Retina (tissue), 1 donor: ENCODE results near the gene AK8.

Experiments used
- DNase-seq: peaks from one replicate; pipeline ENCODE4 v3.0.0-alpha.2; 2016

Gene AK8, protein sequence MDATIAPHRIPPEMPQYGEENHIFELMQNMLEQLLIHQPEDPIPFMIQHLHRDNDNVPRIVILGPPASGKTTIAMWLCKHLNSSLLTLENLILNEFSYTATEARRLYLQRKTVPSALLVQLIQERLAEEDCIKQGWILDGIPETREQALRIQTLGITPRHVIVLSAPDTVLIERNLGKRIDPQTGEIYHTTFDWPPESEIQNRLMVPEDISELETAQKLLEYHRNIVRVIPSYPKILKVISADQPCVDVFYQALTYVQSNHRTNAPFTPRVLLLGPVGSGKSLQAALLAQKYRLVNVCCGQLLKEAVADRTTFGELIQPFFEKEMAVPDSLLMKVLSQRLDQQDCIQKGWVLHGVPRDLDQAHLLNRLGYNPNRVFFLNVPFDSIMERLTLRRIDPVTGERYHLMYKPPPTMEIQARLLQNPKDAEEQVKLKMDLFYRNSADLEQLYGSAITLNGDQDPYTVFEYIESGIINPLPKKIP

DNA sequence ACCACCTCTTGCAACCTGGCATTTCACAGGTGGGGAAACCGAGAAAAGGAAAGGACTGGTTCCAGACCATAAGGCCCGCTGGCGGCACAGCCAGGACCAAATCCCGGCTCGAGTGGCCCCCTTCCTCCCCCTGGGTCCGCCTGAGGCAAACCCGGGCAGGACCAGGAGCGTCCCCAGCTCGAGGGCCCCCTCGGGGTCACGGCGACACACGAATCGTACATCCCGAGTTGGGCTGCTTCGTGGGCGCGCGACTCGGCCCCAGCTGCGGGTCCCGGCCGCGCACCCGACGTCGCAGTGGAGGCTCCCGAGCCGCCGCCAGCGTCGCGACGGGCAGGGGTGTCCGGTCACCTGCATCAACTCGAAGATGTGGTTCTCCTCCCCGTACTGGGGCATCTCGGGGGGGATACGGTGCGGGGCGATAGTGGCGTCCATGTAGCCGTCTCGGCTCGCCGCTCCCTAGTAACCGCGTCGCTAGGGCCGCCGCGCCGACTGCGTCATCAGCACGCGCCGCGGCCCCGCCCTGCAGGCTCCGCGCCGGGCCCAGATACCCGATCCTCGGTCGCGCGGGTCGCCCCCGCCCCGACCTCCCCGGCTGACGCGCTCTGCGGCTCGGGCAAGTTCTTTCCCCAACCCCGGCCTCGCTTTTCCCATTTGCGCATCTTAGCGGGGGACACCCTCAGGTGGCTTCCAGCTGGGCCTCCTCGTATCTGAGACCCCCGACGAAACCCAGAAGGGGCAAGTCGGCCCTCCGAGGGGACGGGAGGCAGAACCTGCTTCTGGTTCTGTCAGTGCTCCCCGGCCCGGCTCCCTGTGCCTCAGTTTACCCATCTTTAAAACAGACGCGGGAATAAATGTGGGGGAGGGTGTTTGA, at the start of gene AK8:
Gene AK8 (minus strand): TSS at position 461 of the 871 bp plus-strand sequence. CDS start 29 bp downstream, at position 432.
- DNase-seq, result peak; percentile 97

DNA sequence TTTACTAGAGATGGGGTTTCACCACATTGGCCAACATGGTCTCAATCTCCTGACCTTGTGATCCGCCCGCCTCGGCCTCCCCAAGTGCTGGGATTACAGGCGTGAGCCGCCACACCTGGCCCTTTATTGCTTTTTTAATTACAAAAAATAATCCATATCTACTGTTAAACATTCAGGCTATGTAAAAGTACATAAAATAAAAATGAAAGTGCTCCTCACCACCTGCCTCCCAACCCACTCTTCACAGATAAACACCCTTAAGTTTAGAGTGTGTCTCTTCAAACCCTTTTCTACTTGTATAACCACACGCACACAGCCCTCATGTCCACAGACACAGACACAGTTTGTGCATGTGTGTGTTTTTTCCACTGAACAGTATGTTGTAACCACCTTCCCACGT, 49.6 kb upstream of the AK8 start:
- DNase-seq, result no peak

DNA sequence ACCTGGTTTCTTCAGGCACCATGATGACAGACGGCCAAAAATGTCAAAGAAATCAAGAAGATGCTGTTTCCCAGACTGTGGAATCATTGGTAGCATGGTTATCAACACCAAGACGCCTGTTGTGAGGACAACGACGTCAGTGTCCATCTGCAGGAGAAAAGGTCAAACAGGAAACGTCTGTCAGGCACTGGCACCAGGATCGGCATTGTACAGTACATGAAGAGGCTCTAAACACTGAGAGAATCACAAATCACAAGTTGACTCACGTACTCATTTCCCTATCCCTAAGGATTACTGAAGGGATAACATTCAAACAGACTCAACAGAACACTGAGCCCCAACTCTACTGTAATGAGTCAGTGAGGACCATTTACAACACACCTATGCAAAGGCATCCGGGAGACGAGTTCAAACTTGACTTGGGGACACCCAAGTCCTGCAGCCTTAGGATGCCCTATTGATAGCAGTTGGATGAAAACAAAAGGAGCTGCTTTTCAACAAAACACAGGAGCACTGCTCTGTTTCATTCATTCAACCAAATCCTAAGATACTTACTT, 45.3 kb upstream of the AK8 start:
- no peak for DNase-seq

DNA sequence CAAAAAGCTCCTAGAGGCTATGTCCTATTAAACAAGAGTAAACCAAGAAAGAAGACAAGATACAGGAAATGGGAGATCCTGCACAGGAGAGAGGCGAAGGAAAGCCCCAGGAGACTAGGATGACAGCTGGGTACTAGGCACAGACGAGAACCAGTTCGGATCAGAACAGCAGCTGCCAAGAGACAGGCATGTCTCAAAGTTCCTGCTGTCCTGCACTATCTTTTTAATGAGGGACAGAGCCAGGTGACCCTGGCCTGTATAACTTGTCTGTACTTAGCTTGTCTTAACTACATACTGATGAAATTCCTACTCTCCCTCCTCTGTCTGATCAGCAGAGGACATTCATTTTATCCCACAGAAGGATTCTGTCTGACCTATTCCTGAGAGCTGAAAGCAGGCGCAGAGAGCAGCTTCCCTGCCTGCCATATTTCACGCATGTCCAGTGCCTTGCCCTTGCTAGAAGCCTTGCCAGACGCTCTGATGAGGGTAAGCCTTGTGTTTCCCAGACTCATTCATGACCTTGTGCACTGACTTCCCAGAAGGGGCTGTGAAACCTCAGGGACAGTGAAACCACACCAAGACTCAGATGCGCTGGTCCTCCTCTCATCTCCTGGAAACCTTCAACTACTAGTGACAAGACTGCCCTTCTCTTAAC, 41.7 kb upstream of the AK8 start:
- DNase-seq, result no peak

DNA sequence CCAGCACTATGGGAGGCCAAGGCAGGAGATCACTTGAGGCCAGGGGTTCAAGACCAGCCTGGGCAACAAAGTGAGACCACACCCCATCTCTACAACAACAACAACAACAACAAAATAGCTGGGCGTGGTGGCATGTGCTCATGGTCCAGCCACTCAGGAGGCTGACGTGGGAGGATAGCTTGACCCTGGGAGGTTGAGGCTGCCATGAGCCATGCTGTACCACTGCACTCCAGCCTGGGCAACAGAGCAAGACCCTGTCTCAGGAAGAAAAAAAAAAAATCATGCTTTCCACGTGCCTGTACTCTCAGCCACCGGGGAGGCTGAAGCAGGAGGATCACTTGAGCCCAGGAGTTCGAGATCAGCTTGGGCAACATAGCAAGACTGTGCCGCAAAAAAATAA, 36.8 kb upstream of the AK8 start:
- DNase-seq, result no peak

DNA sequence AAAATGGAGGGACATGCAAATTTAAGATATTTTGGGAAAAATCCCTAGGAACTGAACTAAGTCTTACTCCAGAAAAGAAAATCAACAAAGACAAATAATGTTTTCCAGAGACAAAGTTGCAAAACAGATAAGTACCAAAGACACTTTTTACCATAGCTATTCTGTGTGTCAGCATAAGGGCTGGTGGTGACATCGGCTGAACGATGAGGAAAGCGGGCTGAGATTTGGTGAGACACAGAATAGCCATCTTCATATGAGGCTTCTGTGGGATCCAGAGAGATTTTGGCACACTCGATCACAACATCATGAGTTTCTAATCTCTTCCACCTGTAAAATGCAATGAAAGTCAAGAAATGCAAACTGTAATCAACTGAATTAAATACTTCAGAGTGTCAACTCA, 34.0 kb upstream of the AK8 start:
- no peak for DNase-seq

DNA sequence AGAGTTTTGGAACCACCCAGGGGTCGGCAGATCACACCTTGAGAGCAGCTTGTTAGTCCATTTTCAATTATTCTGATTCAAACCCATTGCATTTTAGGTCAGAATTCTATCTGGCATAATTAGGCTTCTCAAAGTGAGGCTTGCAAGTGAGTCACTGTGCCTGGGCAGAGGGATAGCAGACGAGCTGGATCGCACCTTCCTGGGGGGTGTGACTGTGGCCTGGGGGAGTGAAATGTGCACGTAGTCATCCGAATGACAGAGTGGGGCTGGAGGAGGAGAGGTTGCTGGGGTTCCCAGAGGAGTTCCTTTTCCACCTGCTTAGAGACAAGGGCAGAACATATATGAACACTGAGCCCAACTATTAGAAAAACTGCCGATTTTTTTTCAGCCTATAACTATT, 32.3 kb upstream of the AK8 start:
- DNase-seq, result no peak

DNA sequence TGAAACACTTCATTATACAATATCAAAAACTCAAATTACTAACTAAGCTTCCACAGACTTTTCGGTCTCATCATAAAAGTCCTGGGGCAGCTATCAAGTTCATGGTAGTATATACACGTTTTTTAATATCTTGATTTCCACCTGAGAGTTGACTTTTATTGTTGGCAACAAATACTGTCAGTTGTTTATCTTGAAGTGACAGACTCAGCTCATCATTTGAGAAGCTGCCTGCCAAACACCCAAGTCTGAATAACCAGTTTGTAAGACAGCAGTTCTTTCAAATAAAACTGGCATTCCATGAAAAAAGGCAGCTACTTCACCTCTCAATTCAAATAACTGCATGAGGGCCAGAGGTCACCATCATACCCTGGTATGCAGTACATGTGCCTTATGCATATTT, 31.2 kb upstream of the AK8 start:
- DNase-seq, result no peak

DNA sequence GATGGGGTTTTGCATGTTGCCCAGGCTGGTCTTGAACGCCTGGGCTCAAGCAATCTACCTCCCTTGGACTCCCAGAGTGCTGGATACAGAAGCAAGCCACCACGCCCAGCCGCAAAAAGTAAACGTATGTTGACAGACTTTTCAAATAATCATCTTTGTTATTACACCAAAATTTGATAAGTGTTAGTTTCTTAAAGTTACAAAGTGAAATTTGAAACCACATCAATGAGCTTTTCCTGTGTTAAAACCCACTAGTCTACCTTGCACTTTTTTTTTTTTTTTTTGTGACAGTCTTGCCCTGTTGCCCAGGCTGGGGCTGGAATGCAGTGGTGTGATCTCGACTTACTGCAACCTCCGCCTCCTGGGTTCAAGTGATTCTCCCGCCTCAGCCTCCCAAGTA, 30.6 kb upstream of the AK8 start:
- DNase-seq, result no peak

DNA sequence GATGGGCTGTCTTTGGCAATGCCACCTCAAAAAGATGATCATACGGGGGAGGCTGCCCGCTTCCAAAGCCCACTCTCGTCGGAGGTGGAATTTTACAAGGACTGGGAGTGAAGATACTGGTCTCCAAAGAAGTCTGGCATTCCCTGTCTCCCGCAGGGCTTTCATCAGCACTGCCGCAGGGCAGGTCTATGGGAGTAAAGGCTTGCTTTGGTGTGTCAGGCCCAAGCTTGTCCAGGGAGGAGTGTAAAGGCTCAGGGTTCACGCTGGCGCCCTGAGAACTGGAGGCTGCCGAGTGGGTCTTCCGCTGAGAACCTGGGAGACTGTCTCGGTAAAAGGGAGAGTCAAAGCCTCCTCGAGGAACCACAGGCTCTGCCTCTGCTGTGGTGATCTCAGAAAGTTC, 27.6 kb upstream of the AK8 start:
- DNase-seq, result no peak

DNA sequence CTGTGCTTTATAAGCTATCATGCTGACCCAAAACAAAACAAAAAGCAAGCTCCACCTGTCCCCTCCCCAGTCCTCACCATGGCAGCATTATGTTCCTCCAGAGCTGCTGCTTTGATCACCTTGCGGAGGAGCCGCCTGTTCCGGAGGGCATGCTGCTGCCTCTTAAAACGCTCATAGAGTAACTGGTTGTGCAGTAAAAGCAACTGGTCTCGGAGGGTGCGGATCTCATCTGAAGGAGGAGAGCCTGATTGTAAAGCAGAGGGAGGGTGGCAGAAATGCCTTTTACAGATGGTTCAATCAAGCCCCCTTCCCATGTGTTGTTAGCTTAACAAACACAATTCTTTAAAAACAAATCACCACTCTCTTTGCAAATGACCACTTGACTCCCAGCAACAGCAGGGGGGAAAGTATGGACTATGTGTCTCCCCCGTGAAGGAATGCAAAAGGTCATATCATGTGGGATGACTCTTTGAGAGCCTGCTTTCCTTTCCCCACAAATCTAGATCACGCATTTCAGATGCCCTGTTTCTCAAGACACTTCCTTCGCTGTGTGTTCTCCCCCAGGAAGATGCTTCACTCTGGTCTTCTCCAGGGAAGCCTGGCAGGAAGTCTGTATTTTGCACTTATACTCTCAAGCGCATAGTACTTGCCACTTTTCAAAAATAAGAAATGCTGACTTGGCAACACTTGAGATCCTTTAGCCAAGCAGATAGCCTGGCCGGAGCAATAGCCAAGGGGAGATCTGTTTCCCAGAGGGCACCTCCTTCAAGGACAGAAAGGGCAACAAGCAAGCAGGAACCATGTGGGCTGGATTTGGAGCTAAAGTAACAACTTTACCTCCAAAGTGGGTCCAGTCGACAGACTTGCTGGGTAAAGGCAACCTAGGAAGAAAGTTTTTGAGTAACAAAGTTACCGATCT, 25.7 kb upstream of the AK8 start:
- no peak for DNase-seq

DNA sequence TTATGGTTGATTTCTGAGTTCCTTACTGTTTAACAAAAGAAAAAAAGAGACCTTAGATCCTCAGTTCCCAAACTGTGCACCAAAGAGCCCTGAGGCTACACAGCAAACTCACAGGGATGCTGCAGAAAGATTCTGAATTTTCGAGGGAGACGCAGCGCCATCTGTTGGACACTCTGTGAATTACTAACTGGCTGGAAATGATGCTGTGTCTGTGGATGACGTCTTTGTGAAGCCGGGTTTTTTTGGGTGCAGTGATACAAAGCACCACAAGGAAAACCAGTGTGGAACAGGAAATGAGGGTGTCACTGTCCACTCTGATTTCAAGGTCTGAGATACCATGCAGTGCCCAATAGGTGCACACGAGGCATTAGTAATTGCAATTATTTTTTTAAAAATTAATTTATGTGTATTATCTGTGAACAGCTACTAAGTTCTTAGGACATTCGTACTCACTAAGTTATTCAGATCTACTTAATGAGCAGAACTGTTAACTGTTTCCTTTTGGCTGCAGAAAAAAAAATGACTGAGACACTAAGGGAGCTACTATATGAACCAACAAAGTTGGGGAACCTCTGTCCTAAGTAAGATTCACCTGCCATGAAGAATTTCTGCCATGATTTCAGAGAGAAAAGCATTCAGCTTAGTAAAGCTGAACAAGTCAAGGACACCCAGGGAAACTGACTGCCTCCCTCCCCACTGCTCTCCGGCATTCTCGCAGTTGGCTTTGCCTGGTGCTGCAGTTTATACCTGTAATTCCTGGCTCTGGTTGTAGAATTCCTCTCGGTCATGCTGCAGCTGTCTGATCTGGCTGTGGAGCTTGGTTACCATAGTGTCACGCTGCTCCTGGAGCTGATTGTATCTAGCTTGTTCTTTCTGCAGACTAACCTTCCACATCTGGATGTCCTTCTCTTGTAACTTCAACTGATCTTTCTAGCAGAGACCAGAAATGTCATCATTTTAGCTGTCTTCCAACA, 24.1 kb upstream of the AK8 start:
- peak; percentile 91 for DNase-seq

DNA sequence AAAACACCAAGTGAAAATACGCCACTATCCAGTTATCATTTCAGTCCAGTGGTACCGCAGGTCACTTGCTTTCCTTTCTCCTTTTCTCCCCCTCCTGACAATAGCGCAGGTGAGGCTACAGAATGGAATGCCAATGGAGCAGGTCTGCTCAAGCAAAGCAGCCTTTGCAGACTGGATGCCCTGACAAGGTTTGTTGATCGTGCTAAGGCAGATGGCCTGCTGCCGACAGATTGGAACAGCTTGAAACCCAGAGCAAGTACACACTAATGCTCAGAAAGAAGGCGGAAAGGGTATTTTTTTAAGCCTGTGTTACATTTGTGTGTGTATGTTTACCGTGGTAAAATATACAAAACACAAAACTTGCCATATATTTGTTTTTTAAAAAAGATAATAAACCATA, 20.0 kb upstream of the AK8 start:
- no peak for DNase-seq

DNA sequence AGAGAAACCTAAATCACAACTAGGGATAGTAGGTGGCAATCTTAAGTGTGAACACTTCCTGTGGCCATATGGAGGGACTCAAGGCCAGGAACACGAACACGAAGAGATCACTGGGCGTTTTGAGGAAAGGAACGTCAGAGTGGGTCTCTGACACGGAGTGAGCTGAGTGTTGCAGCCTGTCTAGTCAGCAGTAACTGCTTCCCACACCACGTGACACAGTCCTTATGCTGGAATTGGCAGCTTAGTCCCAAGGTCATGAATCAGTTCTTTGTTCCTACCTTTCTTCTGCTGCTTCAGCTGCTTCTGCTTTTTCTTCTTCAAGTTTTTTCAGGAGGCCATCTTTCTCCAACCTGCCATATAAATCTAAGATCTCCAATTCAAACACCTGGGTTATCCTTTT, 18.8 kb upstream of the AK8 start:
- DNase-seq, result no peak

DNA sequence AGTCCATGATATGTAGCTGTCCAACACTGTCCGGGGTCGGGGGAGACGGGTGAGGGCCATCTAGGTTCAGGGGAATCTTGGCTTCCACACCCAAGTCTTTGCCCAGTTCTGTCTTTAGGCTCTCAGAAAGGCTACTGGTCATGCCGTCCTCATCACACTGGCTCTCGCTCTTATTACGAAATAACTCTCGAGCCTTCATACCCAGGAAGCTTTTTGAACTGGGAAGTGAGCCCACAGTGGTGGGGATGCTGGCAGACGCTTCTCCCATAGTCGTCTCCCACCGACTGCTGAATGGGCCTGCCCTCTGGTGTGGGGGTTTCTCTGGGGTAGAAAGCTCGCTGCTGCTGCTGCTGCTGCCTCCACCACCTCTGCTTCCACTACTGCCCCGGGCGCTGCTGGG, 18.2 kb upstream of the AK8 start:
- DNase-seq, result no peak

DNA sequence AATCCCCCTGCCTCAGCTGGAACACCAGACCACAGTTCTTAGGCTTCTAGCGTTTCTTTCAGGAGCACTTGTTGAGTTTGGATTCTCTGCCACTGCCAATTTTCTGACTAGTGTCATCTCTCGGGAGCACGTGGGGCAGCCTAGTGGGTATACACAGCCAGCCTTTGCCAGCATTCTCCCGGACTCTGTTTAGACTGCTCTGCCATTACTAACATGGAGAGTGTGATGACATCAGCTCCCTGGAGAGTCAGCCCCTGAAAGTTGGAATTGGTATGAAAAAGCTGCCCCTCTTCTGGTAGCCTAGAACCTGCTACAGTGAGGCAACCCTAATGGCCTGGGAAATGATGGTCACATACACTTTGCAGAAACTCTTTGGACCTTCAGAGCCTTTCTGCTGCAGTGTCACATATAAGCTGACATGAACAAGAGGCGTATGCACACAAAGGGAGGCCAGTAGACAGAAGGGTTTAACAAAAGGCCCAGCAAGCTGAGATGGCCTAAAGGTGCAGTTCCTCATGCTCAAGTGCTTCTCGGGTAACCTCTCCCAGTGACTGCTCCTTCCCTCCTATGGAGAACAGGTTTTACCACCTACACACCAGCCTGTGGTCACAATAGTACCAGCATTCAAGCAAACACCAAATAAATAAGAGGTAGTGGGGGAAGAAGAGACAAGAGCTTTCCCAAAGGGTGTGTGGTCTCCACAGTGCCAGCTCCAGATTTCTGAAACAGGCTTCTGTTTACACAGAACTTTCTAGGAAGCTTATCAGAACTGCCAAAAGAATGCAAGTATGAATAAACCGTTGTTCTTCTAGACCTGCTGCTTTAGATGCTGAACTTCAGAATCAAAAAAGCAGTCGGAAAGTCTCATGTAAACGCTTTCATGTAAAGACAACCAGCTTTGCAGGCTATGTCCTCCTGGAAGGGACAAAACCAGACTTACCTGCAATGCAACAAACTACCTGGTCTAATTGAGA, 17.1 kb upstream of the AK8 start:
- no peak for DNase-seq

DNA sequence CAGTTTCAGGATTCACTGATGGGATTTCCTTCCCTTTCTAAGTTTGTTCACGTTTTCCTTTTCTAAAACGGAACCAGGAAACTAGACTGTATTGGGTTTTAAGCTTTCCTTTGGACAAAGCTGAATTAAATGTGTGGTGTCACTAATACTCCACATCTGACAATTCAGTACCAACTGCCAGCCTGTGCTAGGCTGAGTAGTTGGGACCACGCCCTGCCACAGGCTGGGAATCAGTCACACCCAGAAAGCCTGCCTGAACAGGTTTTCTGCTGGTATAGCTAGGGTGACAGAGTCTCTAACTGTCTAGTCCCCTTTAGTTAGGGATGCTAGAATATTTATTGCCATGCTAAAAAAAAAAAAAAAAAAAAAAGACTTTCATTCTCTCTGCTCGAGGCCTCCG, 16.3 kb upstream of the AK8 start:
- no peak for DNase-seq

DNA sequence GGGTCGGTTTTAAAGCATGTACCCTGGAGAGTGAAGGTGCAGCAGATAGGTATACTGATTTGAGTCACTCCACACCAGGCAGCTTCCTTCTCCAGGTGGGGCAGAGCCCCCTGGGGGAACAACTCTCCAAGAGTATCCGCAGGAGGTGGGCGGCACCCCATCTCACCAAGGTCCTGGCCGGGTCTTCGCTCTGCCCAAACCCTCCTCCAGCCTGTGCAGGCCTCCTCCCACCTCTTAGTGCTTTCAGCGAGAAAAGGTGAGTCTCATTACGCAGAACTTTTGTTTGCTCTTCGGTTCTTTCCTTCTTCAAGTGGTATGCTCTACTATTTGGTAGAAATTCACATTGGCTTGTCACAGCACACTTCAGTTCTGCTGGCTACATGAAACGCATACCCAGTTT, 14.3 kb upstream of the AK8 start:
- DNase-seq, result no peak

DNA sequence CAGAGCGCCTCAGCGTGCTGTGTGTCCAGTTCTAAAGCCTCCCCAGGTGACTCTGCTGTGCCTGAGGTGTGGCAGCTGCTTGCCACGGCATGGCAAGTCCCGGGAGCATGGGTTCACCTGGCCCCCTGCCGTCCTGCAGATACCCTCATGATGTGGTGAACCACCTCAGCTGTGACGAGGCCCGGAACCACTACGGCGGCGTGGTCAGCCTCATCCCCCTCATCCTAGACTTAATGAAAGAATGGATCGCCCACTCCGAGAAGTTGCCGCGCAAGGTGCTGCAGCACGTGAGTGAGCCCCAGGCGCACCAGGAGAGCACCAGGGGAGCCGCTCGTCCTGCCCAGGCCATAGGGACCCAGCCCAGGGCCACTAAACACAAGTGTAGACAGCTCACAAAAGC, 10.1 kb upstream of the AK8 start:
- no peak for DNase-seq
